ENCODE results near the gene MYO7A.

Gene MYO7A

DNA sequence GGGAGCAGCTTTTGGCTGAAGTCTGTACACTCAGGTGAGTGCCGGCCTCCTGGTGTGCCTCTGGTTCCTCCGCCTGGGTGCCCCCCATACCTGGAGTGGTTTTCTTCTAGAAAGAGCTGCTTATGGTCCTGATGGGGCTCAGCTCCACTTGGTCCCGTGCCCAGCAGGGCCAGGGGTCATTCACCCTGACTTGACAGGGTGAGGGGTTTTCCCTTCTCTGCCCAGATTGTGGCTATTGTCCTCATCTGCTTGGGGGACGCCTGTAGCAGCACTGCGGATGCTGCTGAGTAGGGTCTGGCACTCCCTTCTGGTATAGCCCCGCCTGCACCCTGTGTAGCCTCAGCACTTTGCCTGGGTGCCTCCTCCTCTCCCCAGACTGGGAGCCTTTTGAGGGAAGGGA, 17.2 kb upstream of the MYO7A start:
- in situ Hi-C loops (cut with MboI; ENCODE audit: low sequenced_read_pairs): no loop called here

DNA sequence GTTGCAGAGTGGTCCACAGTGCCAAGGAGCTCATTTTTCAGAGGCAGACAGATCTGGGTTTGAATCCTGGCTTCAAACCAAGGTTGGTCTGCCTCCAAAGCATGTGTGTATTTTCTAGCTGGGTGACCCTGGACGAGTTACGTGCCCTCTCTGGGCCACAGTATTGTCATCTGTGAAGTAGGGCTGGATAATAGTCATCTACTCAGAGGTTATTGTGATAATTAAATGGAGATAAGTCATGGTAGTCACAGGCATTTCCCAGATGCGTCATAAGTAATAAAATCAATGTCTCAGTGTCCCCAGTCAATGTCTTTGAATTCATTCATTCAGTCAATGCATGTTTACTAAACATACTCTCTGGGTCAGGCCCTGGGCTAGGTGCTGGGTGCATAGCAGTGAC, 16.8 kb upstream of the MYO7A start:
- in situ Hi-C loops (cut with MboI; ENCODE audit: low sequenced_read_pairs): no loop called here

DNA sequence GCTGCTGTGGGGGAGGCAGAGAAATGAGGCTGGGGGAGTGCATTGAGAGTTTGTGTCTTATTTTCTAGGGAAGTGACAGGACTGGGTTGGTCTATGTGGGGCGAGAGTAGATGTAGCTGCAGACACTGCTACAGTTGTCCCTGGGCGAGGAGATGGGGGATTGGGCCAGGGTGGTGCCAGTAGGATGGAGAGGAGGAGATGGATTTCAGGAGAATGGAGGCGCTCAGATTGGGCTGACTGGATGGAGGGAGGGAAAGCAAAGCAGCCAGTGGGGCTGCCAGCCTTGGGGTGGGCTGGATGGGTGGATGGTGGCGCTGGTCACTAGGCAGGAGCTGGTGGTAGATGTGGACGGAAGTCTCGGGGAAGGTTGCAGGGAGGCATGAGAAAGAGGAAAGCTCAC, 16.1 kb upstream of the MYO7A start:
- in situ Hi-C loops (cut with MboI; ENCODE audit: low sequenced_read_pairs): no loop called here

DNA sequence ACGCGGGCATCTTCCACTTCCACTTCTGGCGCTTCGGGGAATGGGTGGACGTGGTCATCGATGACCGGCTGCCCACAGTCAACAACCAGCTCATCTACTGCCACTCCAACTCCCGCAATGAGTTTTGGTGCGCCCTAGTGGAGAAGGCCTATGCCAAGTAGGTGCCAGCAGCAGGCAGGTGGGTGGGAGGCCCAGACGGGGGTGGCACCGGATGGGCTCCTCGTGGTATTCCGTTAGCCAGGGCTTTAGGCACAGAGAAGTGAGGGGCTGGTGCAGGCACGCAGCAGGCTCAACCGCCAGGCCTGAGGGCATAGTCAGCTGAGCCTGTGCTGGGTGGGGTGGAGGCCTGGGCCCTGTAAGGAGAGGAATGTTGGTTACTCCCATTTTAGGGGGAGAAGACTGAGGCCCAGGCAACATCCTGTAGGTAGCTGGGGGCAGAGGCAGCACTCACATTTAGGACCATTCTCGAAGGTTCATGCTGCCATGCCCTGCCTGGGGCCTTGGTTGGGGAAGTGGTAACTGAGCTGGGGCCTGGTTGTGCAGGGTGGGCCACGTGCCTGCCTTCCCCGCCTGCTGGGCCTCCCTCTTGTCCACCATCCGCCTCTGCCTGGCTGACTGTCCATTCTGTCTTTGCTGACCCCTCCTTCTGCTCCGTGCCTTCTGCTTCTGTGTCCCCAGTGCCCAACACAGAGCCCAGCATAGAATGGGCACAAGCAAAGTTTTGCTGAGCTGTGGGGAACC, 15.2 kb upstream of the MYO7A start:
- in situ Hi-C loops (cut with MboI; ENCODE audit: low sequenced_read_pairs): no loop called here

DNA sequence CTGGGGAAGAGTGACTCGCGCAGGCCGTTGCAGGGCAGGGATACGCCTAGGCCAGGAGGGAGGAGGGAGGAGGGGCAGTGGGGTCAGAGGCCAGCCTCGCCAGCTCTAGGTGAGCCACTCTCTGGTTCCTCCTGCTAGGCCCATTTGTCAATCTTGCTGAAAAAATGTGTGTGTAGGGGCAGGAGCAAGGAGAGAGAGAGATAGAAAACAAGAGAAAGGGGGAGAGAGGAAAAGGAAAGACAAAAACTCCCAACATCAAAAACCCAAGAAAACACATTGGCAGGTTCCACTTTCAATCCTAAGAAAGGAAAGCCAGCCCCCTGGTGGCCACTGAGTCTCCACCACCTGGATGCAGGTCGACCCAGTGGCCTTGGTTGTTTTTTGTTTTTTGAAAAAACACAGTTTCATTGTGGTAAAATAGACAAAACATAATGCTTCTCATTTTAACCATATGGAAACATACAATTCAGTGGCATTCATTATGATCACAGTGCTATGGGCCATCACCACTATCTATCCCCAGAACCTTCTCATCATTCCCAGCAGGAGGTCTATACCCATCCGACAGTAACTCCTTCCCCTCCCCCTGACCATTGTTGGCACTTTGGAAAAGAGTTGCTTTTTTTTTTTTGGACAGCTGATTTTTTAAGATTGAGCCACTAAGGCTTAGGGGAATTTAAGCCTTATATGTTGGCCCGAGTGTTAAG, 14.5 kb upstream of the MYO7A start:
- in situ Hi-C loops (cut with MboI; ENCODE audit: low sequenced_read_pairs): no loop called here

DNA sequence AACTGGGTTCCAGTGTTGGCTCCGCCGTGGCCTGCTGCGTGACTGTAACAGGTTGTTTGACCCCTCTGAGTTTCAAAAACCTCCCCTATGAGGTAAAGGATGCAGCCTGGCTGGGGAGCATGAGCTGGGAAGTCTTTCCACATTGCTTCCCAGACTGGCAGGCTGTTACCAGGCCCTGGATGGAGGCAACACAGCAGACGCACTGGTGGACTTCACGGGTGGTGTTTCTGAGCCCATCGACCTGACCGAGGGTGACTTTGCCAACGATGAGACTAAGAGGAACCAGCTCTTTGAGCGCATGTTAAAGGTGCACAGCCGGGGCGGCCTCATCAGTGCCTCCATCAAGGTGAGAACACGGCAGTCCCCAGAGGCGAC, 14.0 kb upstream of the MYO7A start:
- in situ Hi-C loops (cut with MboI; ENCODE audit: low sequenced_read_pairs): no loop called here

DNA sequence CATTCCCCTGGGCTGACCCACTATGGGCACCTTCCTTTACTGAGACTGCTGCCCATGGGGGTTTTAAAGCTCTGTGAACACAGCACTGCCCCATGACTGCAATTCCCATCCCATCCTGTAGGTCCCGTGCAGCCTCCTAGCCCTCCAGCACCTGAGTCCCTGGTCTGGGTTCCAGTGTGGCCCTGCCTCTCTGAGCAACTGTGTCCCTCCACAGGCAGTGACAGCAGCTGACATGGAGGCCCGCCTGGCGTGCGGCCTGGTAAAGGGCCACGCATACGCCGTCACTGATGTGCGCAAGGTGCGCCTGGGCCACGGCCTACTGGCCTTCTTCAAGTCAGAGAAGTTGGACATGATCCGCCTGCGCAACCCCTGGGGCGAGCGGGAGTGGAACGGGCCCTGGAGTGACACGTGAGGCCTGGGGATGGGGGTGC, 12.8 kb upstream of the MYO7A start:
- in situ Hi-C loops (cut with MboI; ENCODE audit: low sequenced_read_pairs): no loop called here

DNA sequence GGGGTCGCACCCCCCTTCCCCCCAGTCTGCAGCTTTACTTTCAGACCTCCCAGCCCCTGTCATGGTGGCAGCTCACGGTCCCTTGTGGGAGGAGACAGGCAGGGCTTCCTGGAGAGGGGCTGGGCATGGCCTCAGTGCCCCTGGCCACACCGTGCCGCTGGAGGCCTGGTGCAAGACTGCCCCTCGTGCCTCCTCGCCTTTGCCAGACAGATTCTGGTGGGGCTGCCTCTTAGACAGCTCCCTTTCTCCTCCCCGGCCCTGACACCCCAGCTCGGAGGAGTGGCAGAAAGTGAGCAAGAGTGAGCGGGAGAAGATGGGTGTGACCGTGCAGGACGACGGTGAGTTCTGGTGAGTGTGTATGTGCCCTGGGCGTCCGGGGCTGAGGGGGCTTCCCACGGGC, 12.1 kb upstream of the MYO7A start:
- in situ Hi-C loops (cut with MboI; ENCODE audit: low sequenced_read_pairs): no loop called here

DNA sequence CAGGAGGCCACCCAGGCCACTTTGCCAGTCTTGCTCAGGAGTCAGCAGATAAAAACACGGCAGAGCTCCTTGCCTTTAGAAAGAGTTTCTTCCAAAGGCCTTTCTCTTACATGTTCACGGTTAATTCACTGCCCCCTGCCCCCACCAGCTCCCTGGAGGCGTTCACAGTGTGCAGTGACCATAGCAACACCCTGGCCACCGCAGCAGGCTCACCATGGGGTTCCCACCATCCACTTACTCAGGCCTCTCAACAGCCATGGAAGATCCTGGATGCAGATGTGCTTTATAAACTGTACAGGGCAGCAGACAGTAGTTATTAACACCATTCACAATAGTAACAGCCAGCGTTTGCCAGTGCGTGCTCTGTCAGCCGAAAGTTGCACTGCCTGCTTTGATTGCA, 10.6 kb upstream of the MYO7A start:
- in situ Hi-C loops (cut with MboI; ENCODE audit: low sequenced_read_pairs): no loop called here

DNA sequence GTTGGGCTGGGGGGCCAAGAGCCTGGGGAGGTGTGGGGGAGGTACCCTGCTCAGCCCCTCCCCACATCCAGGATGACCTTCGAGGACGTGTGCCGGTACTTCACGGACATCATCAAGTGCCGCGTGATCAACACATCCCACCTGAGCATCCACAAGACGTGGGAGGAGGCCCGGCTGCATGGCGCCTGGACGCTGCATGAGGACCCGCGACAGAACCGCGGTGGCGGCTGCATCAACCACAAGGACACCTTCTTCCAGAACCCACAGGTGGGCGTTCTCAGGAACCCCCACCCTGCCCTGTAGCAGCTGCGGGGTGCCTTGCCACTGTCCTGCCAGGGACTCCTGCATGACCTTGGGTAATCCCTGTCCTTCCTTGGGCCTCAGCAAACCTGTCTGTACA, 10.0 kb upstream of the MYO7A start:
- in situ Hi-C loops (cut with MboI; ENCODE audit: low sequenced_read_pairs): no loop called here

DNA sequence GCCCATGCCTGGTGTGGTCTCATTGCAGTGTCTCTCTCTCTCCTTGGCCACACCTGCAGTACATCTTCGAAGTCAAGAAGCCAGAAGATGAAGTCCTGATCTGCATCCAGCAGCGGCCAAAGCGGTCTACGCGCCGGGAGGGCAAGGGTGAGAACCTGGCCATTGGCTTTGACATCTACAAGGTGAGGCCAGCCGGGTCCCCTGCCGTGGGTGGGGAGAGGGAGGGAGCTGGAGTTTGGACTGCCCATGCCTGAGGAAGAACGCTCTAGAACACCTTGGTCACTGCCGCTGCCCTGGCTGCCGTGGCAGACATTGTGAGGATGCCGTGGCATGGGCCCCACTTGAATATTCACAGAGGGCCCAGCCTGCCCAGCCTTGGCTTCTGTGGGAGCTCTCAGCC, 9.1 kb upstream of the MYO7A start:
- in situ Hi-C loops (cut with MboI; ENCODE audit: low sequenced_read_pairs): no loop called here

DNA sequence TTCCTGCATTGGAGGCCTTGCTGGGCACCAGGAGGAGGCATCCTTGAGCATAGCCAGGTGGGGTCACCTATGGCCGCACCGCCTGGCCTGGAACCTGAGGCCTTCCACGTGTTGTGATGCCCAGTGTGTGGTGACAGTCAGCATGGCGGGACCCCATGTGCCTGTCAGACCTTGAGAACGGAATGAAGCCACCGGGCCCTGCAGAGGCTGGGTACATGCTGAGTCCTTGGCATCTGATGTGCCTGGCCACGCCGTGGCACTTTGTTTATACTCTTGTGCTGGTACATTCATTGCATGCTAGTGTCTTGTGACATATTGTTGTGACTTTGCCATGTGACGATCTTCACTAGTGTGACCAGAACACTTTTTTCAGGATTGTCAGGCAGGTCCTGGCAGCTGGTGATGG, 8.5 kb upstream of the MYO7A start:
- in situ Hi-C loops (cut with MboI; ENCODE audit: low sequenced_read_pairs): no loop called here

DNA sequence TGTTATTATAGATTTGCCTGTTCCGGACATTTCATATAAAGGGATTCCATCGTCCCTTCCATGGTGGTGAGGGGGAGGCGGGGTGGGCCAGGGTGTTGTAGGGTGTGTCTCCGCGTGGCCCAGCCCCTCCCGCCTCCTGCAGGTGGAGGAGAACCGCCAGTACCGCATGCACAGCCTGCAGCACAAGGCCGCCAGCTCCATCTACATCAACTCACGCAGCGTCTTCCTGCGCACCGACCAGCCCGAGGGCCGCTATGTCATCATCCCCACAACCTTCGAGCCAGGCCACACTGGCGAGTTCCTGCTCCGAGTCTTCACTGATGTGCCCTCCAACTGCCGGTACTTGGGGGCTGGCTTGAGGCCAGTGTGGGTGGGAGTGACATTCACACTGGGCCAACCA, 7.5 kb upstream of the MYO7A start:
- in situ Hi-C loops (cut with MboI; ENCODE audit: low sequenced_read_pairs): no loop called here

DNA sequence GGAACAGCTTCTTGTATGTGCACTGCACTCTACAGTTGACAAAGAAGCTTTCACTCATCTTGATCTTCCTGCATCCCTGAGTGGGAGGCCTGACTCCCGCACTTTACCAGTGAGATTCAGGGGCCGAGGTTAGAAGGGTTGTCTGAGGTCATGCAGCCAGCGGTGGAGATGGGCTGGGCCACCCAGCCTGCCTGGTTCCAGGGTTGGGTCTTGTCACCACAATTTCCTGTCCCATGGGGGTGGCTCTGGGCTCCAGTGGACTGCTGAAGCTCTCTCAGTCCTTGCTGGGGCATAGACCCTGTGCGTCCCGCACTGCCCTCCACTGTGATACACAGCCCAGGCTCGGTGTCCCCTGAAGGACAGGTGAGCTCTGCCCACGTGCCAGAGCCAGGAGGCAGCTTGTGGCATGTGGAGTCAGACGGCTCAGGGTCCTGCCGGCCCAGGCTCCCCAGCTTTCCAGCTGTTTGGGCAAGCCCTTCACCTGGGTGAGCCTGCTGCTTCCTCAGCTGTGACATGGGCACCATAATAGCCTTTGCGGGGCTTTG, 6.9 kb upstream of the MYO7A start:
- in situ Hi-C loops (cut with MboI; ENCODE audit: low sequenced_read_pairs): no loop called here

DNA sequence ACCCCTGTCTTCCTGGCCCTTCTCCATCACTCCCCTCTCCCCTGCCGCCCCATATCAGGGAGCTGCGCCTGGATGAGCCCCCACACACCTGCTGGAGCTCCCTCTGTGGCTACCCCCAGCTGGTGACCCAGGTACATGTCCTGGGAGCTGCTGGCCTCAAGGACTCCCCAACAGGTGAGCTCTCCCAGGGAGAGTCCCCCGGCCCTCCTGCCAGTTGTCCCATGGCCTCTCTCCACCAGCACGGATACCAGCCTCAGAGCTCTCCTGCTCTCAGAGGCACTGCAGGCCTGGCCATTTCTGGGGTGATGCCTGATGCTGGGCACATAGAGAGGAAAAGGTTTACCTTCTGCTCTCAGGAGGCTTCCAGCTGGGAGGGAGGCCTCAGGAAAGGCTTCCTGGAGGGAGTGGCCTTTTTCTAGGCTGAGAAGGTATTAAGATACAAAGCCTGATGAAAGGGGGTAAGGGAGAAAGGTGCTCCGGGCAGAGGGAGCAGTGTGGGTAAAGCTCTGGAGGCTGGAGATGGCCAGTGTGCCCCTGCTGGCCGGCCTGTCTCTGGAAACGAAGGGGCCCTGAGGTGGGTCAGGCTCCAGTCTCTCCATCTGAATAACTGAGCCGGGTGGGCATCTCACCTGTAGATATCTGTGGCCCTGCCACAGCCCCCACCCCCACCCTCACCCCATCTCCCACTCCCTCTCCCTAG, 6.0 kb upstream of the MYO7A start:
- in situ Hi-C loops (cut with MboI; ENCODE audit: low sequenced_read_pairs): no loop called here

DNA sequence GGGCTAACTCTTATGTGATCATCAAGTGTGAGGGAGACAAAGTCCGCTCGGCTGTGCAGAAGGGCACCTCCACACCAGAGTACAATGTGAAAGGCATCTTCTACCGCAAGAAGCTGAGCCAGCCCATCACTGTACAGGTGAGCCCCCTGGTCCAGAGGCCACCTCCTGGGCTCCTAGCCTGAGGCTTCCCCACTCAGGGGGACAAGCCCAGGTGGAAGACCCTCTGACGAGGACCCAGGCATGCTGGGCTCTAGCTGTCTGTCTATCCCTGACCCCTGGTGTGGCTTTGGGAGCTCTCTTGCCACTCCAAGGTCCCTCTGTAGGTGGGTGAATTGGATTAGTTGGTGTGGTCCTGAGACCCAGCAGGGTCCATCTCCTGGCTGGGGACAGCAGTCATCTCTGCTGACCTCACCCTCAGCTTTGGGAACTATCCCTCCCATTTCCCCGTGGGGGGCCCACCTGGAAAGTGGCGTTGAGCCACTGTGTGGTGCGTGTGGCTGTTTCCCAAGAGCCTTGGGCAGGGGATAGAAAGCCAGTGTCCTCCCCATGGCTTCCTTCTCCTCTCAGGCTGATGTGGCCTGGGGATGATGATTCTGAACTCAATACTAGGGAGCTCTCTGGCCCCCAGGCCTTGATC, 5.4 kb upstream of the MYO7A start:
- in situ Hi-C loops (cut with MboI; ENCODE audit: low sequenced_read_pairs): no loop called here

DNA sequence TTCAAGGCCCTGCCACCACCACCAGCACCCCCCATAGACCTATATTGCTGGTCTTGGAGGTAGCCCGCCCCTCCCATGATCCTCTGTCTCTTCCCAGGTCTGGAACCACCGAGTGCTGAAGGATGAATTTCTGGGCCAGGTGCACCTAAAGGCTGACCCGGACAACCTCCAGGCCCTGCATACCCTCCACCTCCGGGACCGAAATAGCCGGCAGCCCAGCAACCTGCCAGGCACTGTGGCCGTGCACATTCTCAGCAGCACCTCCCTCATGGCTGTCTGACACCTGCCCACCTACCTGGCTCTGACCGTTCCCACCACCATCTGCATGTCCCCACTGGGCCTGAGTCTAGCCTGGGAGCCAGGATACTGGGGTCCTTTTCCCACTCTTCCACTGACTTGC, 4.5 kb upstream of the MYO7A start:
- in situ Hi-C loops (cut with MboI; ENCODE audit: low sequenced_read_pairs): no loop called here

DNA sequence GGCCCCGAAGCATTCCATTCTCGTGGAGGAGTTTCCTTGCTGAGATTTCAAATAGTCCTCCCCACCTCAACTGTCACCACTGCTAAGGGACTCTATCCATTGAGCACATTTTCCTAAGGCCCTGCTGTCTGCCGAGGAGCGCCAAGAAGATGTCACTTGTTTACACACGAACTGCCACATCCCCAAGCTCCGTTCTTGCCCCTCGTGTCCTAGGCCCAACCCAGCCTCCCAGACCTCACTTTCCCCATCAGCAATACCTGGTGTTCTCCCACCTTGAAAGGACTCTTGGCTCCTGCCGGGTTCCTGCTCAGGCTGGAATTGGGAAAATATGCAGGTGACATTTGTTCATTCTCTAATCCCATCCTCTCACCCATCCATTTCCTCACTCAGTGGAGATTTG, 4.0 kb upstream of the MYO7A start:
- in situ Hi-C loops (cut with MboI; ENCODE audit: low sequenced_read_pairs): no loop called here

DNA sequence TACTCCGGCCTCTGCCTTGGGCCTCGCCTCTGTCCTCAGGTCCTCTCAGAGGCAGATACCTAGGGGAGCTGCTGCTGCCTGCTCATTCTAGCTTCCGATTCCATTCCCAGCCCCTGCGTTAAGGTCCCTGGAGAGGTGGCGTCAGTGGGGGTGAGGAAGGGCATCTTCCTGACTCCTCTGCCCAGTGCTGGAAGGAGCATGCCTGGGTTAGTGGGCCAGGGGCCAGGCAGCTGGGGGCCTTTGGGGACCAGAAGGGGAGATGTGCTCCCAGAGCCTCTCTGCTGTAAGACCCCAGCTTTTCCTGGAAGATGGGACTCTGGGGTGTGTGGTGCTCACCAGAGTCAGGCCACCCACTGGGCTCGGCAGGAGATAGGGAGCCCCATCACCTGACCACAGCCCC, 3.6 kb upstream of the MYO7A start:
- in situ Hi-C loops (cut with MboI; ENCODE audit: low sequenced_read_pairs): no loop called here

DNA sequence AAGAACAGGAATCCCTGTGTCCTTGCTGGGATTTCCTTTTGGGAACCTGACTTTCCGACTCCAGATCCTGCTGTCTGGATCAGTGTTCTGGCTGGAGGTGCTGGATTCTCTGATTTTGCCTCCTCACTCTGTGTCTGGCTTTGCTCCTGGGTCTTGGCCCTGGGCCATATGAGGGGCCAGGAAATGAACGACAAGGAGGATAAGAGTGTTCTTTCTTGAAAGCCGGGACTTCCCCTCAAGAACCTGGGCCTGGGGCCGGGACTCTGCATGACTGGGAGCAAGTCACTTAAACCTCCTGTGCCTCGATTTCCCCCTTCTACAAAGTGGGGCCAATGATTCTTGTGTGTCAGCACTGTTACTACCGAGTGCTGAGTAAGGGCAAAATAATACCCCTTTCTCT, 2.9 kb upstream of the MYO7A start:
- in situ Hi-C loops (cut with MboI; ENCODE audit: low sequenced_read_pairs): loop anchor here (5.0 kb wide), 1 partner anchor 57 kb away; no protein-coding TSS in a partner anchor

DNA sequence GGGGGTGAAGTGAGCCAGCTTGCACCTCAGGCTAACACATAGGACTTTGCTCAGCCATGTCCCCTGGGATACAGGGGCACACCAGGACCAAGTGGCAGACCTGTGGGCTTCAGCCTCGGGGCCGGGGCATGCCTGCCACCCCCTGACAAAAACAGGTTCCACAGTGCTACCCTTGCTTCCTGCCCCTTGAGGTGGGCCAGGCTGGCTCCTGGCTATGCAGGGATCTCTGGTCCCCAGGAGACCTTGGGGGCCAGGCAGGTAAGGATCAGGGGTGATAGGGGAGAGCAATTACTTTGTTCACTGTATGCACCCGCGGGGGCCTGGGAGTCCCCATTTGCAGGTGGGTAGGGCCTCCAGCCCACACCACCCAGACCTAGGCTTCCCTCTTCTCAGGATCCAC, 2.4 kb upstream of the MYO7A start:
- in situ Hi-C loops (cut with MboI; ENCODE audit: low sequenced_read_pairs): loop anchor here (5.0 kb wide), 1 partner anchor 57 kb away; no protein-coding TSS in a partner anchor
